Activated CD8-positive, alpha-beta memory T cell treated with anti-CD3 and anti-CD28 coated beads for 24 hours (primary cell): ENCODE data around the gene KRT8.

Experiments used
- DNase-seq: peaks from one replicate; pipeline ENCODE4 v3.0.0-alpha.2; 2020

The KRT8 gene

DNA sequence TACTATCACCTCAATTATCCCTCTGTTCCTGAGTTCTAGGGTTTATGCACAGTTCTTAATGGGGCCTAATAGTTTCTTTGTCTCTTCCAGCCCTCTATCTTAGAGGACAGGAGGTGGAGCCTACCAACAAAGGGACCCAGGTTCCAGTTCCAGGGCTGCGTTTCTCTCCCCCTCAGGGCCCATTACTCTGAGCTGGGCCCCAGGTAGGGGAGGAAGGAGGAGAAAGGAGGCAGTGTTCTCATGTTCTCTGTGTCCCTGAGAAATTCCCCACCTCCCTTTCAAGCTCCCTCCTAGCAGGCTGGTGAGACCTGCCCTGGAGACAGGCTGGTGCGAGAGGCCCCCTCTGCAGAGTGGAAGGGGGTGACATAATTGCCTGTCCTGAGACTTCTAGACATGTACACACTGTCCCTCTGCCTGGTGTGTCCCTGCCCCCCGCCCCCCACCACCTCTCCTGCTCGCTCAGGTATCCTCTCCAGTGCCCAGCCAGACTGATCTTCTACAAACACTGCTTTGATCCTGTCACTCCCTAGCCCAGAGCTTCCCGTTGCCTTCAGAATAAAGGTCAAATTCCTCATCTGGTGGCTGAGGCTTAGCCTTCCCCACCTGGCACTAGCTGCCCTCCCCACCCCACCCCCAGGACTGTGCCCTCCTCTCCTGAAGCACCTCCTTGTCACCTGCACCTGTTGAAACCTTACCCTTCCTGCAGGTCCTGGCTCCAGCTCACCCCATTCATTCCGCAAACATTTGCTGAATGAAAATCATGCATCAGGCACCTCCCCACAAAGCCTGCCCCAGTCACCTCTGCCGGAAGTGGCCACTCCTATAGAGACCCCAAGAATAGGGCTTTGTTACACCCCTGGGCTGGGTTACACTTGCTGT lies 21.1 kb upstream of the KRT8 start:
- no peak for DNase-seq

DNA sequence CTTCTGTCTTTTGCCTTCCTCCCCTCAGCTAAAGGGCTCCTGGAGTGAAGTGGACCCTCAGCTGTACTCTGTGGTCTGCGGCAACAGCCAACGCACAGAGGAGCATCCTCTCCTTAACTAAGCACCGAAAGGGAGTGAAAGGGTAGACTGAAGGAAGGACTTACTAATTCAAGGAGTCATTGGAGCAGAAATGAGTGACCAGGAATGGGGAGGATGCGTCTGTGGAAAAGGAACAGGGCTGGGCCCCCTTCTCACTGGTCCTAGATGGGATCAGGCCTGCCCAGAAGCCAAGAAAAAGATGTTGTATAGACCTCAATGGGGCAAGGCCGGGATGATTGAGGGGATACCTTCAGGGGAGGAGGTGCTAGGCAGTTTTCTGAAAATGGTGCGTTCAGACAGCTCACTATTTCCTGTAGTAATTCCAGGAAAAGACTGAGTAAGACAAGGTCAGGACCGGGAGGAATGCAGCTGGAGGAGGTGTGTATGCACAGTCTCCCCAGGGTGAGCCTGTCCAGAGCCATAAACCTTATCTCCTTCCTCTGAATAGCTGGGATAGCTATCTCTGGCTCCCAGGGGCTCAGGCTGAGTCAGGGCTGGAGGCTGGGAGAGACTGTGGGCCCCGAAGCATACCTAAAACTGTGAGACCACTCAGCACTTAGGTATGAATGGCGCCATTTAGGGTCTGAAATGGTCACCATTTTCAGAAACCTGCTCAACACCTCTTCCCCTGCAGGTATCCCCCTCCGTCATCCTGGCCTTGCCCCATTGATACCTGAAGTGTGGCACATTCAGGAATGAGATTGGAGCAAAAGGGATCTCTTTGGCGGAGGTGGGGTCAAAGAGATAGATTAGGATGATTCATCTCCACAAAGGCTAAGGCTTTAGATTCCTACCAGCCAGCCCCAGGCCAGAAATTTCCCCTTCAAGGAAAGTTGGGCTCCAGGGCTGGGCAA lies 20.2 kb upstream of the KRT8 start:
- DNase-seq, result no peak

DNA sequence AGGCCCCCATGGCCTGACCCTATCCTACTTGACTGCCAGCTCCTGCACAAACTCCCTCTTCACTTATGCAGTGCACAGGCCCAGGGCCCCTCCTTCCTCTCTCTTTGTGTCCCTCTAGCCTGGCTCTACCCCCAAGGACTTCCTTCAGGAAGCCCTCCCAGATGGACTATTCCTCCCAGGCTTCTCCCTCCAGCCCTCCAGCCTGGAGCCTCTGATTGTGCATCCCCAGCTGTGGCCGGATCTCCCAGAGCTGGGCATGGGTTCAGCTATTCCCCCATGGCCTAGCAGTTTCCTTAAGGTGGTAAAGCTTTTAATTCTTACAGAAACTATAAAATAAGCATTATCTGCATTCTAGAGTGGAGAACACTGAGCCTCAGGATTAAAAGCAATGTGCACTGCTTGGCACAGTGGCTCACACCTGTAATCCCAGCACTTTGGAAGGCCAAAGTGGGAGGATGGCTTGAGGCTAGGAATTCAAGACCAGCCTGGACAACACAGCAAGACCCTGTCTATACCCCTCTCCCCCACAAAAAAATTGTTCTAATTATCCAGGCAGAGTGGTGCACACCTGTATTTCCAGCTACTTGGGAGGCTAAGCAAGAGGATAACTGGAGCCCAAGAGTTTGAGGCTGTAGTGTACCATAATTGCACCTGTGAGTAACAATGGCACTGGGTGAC lies 16.8 kb upstream of the KRT8 start:
- no peak for DNase-seq

DNA sequence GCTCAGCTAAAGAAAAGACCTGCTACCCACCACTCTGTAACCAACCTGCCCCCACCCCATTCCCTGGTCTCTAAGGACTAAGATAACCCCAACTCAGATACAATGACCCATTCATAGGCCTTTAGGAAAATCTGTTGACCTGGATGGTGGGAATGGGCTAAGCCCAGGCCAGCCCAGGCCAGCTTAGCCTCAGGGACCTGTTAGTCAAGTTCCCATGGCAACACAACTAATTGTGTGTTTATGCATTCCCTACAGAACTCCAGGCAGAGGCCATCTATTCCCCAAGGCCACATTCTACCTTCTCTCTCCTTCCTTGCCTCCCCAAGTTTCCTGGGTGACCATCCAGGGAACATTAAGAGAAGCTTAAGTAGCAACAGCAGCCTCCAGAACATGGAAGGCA lies 16.1 kb upstream of the KRT8 start:
- DNase-seq, result no peak

DNA sequence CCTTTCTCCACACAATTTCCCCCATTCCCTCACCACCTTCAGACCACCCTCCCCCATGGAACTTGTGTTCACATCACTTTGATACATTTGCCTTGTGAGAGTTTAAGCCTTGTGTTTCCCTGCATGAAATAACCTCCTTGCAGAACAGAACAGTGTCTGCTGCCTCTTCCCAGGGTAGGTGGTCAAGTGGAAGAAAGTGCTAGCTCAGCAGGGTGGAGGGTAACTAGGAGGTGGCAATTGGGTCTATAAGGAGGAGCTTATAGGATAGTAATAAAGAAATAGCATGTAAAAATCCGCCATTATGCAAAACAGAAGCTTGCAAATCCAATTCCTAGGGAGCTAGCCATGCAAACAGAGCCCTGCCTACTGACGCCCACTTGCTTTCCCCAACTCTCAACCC lies 13.9 kb upstream of the KRT8 start:
- DNase-seq, result no peak

DNA sequence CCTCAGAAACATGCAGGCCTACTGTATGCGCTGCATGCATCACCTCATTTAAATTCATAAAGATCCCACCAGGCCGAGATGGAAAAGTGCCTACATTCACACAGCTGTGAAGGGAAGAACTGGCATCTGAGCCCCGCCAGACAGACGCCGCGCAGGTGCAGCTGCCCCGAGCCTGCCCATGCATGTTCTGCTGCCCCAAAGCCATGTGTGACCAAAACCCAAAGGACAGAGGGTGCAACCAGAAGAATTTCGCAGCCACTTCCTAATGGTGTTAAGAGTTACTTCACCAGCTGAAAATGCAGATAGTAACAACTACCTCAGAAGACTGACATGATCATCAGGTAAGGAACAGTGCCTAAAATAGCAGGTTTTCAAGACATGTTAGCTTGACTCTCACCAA lies 13.5 kb upstream of the KRT8 start:
- DNase-seq, result no peak

DNA sequence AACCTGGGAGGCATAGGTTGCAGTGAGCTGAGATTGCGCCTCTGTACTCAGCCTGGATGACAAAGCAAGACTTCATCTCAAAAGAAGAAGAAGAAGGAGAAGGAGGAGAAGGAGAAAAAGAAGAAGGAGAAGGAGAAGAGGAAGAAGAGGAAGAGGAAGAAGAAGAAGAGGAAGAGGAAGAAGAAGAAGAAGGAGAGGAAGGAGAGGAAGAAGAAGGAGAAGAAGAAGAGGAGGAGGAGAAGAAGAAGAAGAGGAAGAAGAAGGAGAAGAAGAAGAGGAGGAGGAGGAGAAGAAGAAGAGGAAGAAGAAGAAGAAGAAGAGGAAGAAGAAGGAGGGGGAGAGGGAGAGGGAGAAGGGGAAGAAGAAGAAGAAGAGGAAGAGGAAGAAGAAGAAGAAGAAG lies 12.9 kb upstream of the KRT8 start:
- DNase-seq, result no peak

DNA sequence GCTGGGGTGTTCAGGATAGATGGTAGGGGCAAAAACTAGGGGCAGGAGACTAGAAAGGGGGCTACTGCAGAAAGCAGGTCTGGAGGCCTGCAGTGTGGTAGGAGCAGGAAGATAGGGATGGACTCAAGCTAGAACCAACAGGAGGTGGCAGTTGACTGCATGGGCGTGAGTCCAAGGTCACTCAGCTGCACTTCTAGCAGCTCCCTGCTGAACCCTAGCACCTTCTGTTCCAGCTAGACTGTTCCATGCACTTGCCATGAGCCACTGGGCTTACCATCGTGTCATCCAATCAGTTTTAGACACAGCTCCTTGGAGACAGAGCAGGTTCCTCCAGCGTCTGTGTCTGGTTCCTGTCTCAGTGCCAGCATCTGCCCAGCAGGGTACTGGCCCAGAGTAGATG lies 11.3 kb upstream of the KRT8 start:
- no peak for DNase-seq

DNA sequence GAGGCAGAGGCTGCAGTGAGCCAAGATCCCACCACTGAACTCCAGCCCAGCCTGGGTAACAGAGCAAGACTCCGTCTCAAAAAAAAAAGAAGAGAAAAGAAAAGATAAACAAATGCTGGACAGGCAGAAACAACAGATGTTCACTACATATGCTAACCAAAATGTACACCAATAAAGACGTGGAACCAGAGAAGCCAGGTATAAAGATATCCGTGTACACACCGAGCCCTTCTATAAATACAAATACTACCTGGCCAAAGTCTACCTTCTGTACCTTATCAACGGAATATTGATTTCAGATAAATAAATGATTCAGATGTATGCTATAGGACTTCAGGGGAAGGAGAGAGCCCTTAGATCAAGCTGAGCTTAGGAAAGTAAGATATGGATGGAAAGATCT lies 10.8 kb upstream of the KRT8 start:
- DNase-seq, result no peak

DNA sequence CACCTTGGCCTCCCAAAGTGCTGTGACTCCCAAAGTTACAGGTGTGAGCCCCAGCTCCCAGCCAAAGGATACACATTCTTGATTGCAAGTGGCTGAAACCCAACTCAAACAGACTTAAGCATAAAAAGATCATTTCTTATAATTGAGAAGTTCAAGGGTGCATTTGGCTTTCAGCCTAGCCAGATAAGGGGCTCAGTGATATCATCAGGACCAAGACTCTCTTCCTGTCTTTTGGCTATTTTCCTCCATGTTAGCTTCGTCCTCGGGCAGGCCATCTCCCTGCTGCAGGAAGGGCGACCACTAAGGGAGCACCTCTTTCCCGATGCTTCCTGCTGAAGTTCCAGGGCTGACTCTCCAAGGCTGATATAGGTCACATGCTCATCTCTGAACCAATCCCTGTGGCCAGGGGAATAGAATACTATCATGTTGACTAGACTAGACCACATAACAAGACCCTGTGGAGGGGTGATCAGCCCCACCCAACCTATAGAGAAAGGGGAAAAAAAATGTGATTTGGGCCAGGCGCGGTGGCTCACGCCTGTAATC lies 9.8 kb upstream of the KRT8 start:
- DNase-seq, result no peak

DNA sequence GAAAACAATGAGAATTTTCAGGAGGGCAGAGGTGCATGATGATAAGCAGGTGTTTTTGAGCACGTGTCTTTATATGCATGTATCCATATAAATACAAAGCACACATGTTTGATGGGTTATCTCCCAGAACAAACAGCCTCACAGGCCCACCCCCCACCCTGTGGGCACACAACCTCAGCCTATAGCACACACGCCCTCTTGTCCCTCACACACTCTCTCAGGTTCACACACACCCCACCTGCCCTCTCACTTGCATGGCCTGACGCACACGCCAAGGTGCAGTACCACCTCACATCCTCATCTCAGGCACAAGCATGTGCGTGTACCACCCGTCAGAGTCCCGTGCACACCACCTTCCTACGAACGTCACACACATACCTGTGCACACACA lies 8.6 kb upstream of the KRT8 start:
- no peak for DNase-seq

DNA sequence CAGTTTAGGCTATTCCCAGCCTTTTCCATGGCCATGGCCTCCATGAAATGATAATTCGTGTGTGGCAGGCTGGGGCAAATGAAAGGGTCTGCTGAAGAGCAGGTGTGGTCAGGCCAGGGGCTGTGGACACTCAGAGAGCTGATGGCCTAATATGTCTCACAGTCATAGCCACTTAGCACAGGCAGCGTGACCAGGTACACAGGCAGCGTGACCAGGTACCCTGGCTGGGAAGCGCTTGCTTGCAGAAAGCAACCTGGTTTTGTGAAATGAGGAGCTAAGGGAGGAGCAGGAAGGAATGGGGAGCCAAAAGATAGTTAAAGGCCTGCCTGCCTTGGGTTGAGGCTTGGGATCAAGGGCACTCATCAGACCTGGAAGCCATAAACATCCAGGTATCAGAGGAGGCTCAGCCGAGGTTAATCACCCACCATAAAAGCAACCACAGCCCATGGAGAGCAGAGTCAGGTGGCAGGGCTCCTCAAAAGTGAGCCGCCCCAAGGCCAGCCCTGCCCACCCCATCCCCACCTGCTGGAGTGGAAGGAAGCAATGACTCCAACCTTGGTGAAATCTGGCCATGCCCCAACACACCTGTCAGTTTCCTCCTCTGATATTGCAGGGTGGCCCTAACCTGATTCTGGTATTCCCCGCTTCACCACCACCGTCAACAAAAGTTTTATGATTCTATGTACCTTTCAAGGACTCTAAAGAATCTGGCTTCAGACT lies 8.0 kb upstream of the KRT8 start:
- no peak for DNase-seq

DNA sequence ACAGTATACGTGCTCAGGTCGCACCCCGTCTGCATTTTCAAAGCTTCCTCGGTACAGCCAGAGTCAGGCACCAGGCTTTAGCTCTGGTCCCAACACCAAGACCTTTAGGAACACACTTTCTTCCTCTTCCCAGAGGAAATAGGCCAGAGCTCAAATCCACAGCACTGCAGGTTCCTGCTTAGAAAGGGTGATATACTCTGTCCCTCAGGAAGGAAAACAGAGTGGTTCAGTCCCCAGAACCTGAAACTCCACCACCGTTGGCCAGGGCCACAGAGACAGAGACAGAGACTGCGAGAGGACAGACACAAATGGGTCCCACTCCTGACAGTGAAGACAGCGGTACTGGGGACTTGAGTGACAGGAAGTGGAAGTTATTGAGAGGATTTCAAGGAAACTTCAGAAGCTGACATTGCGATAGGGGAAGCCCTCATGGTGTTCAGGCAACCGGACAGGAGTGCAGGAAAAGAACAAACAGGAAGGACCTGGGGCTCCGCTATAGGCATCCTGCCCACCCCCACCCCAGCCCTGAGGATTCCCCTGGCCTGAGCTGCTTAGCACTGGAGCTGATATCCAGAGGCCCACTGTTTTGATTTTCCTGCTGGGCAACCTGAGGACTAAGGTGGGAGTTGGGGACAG lies 5.5 kb upstream of the KRT8 start:
- DNase-seq, result no peak

DNA sequence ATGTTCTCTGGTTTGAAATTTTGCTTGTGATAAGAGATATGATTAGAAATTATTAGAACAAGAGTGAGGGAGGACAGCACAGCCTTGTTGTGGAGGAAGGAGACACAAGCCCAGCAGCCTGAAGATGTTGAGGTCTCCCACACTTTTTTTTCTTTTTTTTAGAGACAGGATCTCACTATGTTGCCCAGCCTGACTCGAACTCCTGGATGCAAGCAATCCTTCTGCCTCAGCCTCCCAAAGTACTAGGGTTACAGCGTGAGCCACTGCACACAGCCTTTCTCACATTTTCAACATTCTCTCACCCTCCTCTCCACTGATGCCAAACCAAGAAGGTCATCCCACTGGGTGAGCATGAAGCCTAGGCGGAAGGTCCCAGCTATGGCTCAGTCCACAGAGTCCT lies 4.9 kb upstream of the KRT8 start:
- no peak for DNase-seq

DNA sequence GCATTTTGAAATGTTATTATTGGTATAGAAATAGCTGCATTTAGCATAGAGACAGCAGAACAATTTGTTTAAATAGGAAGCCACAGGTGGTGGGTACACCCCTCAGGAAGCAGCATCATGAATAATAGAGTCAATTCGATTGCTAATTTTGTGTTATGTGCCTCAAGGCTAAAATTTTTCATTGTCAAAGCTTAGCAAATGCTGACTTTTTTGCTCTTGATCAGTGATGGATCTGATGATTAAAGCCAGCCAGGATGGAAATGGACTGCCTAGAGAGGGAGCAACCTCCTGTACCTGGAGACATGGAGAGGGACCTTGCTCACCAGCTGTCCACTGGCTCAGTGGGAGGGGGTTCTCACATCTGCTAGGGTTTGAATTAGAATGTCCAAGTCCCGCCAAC lies 4.5 kb upstream of the KRT8 start:
- no peak for DNase-seq

DNA sequence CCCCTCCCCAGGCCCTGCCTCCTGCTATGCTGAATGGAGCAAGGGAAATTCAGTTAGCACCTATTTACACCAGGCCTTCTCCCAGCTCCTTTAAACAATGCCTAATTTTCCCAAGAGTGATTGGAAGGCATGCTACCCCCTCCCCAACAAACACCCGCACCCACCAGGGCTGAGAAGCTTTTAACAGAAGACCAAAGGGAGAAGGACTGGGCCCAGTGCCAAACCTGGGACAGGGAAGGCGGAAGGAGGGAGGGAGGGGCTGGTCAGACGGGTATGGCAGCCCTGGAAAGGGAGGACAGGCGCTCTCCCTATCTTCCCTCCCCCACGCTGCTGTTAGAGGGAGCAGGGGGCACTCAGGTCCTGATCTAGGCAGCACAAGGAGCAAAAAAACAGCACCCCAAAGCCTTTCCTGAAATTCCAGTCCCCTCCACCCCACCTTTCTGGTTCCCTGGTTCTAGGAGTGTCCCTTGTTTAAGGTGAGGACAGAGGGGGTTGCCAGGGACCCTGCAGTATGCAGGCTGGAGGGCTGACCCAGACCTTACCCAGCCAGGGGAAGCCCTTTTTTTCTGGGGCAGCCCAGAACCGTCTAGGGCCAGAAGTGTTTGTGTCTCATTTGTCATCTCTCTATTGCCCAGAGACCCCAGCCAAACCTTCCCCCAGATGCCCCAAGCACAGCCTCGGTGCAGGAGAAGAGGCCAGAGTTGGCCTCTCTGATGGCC lies 2.4 kb upstream of the KRT8 start:
- no peak for DNase-seq

DNA sequence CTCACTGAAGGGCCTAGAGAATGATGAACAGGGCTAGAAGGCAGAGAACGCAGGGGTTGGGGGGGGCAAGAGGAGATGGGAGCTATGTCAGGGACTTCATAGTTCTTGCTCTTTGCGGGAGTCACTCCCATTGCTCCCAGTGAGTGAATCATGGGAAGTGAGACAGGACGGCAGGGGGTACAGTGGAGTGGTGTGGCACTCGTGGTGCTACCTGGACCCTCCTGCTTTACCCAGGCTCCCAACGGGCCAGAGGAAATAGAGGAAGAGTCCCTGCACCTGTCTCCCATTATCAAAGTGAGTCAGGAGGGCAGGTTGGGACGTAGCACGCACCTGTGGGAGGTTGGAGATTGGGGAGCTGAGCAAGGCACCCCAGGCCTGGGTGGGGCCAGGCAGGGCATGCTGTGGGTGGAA lies 1.3 kb upstream of the KRT8 start:
- no peak for DNase-seq

DNA sequence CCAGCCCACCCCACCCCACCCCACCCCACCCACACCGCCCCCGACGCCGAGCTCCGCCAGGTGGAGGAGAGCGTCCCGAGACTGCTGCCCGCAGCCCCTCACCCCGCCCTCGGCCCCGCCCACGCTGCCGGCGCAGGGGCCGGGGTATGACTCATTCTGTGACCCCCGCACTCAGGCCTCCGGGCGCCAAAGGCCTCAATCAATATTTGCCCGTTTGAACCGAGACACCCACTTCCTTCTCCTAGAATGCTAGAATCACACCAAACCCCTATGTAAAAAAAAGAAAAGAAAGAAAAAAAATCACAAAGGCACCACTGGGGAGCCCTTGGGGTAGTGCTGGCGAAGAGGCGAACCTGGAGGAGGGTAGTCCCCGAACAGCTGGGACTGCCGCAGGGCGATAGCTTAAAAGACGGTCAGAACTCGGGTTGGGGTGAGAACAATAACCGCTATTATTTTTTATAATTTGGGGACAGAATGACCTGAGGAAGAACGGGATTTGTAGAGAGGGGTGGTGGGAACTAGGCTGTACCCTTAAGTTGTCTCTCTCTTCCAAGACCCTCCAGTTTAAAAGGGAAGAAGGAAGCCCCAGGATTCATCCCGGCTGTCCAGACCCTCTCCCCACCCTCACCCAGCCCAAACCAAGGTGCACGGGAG lies 894 bp downstream of the KRT8 start:
- DNase-seq, result peak; percentile 71

DNA sequence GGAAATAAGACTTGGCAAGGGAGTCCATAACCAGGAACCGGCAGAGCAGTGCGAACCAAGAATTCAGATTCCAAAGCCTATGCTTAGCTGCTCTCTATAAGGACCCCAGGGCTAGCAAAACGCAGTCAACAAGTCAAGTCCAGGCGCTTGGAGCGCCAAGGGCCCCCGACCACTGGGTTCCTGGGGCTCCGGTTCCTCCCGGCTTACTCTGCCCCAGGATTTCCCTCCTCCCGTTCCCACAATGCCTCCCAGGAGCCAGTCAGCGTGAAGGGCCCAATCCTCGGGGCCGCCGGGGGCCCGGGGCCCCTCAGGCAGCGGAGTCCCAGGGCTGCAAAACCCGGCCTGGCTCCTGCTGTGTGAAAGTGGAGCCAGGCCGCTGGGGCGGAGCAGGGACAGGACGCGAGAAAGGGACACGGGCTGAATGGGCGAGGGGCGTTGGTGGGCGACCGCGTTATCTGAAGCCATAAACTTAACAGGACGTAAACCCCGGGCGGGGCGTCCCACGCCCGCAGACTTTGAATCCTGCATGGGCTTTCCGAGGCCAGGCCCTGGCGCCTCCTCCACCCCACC lies 1.5 kb downstream of the KRT8 start:
- DNase-seq, result peak; percentile 83
